Heart left ventricle (tissue), 16 donors: Measurements from ENCODE around the gene LIN7B. TPM values are rescaled to one million over a fixed set of nuclear protein-coding genes. Genes with fewer than 3 reads are reported as not detected.
A peak's percentile ranks its signal among the peaks of the same experiment; 100 is the strongest.

Experiments
- ATAC-seq, 4 donors: fragments of 200-7000 bp; cut with Tn5 transposase; one replicate each; pipeline ENCODE4 v1.9.1; 2020 to 2022; ENCODE audit warnings: moderate library complexity in 4 of 4, mild to moderate bottlenecking in 3 of 4, moderate number of reproducible peaks in 1 of 4
- DNase-seq, 5 donors: peaks; one replicate each; pipeline ENCODE4 v3.0.0-alpha.2; 2020
- H3K27ac ChIP-seq, 12 donors: fragments of 200-600 bp; sonication (generic) in 4 of 12; one replicate each; pipeline versions ENCODE4 v1.5.0 to v1.8.0; 2016 to 2022; ENCODE audit warnings: mild to moderate bottlenecking in 2 of 12
- H3K27me3 ChIP-seq, 9 donors: fragments of 200-600 bp; sonication (generic) in 2 of 9; one replicate each; pipeline versions ENCODE4 v1.5.1 to v1.8.0; 2016 to 2022; ENCODE audit warnings: mild to moderate bottlenecking in 3 of 9
- H3K36me3 ChIP-seq, 9 donors: fragments of 200-600 bp; sonication (generic) in 2 of 9; one replicate each; pipeline versions ENCODE4 v1.5.0 to v1.8.0; 2018 to 2022; ENCODE audit warnings: mild to moderate bottlenecking in 2 of 9
- H3K4me1 ChIP-seq, 12 donors: fragments of 200-600 bp; sonication (generic) in 4 of 12; one replicate each; pipeline versions ENCODE4 v1.5.0 to v1.8.0; 2016 to 2022; ENCODE audit warnings: mild to moderate bottlenecking in 3 of 12
- H3K4me3 ChIP-seq, 12 donors: fragments of 200-600 bp; sonication (generic) in 4 of 12; one replicate each; pipeline versions ENCODE4 v1.5.0 to v1.8.0; 2017 to 2022; ENCODE audit warnings: mild to moderate bottlenecking in 9 of 12, moderate library complexity in 4 of 12
- H3K9me3 ChIP-seq, 12 donors: fragments of 200-600 bp; sonication (generic) in 4 of 12; one replicate each; pipeline versions ENCODE4 v1.5.0 to v1.8.0; 2016 to 2022; ENCODE audit warnings: mild to moderate bottlenecking in 1 of 12
- POLR2A ChIP-seq, 2 donors: fragments of 450-650 bp; IDR thresholded peaks; one replicate each; pipeline ENCODE4 v1.6.1; 2017; ENCODE audit warnings: antibody characterized with exemption in 2 of 2, mild to moderate bottlenecking in 2 of 2, moderate library complexity in 2 of 2
- WGBS, 4 donors: extraction: QIAGEN DNeasy Blood & Tissue Kit in 2 of 4; methylation state at CpG; one replicate each; pipeline versions ENCODE4 v1.1.5 to v1.1.7; 2013 to 2018; 5-methylcytosine and 5-hydroxymethylcytosine counted together
- intact Hi-C, 10 donors: fragments of 100-400 bp; cut with DNase I; formaldehyde crosslinking; loops; one replicate each; pipeline versions ENCODE4 v1.11.1 to v1.14.2; 2022
- polyA plus RNA-seq, 2 donors: library from polyadenylated mRNA; stranded (reverse); fragments of 200-250 nt; gene quantifications; one replicate each; pipeline ENCODE4 v1.2.3, GENCODE V29; 2013
- total RNA-seq, 9 donors: library from RNA; depleted of rRNA in 2 of 9; stranded (reverse); fragments of >200 nt in 2 of 9; fragmentation: NEBNext Ultra II Directional in 3 of 9; extraction: Animal tissue kit (Norgen Biotek cat#: 25700) in 3 of 9; gene quantifications; one replicate each; pipeline versions ENCODE4 v1.1.0 to v1.2.4, GENCODE V29; 2016 to 2023
- TF ChIP-seq, protein P1 (sequence below), 12 donors: fragments of 200-600 bp; sonication (generic) in 4 of 12; IDR thresholded peaks; one replicate each; pipeline versions ENCODE4 v1.5.0 to v1.8.0; 2018 to 2022; ENCODE audit warnings: antibody characterized with exemption in 12 of 12, mild to moderate bottlenecking in 5 of 12
- donor health status: ischemic (EF 13 %, LVEDD 7.1; RV severe dilation, severe dysfunction).
- donor health status: healthy with polysubstance abuse.
- donor health status: DM: no; HTN: yes; CAD: no.
- donor health status: DM: no; HTN: no; CAD: no.
- donor health status: ischemic (EF 25% LVEDD 6.9; RV normal size, moderate dysfunction).
- donor health status: ischemic (EF 25% LVEDD 5.7; RV mildly dilated, moderate dysfunction).
- donor health status: healthy.
- donor health status: DM: yes; HTN: yes; CAD: no.
- donor health status: ischemic (EF 35%, LVEDD 5.7; RV mildly dilated, moderate dysfunction).
- donor health status: nonischemic (EF 11% LVEDD 7.7; RV severe dilation, severe dysfunction).
- donor health status: DM: yes; HTN: yes; CAD: no.
- donor health status: PGD.
- donor health status: ischemic (EF 29% LVEDD 5.4; RV normal size, mild dysfunction).
- donor health status: nonischemic (EF 23%, LVEDD 6.1; RV moderate dilation, normal function).

Gene LIN7B
- total and polyA plus RNA-seq, 11 donors, result 12.6 to 55.8 (median 22.6) TPM

DNA sequence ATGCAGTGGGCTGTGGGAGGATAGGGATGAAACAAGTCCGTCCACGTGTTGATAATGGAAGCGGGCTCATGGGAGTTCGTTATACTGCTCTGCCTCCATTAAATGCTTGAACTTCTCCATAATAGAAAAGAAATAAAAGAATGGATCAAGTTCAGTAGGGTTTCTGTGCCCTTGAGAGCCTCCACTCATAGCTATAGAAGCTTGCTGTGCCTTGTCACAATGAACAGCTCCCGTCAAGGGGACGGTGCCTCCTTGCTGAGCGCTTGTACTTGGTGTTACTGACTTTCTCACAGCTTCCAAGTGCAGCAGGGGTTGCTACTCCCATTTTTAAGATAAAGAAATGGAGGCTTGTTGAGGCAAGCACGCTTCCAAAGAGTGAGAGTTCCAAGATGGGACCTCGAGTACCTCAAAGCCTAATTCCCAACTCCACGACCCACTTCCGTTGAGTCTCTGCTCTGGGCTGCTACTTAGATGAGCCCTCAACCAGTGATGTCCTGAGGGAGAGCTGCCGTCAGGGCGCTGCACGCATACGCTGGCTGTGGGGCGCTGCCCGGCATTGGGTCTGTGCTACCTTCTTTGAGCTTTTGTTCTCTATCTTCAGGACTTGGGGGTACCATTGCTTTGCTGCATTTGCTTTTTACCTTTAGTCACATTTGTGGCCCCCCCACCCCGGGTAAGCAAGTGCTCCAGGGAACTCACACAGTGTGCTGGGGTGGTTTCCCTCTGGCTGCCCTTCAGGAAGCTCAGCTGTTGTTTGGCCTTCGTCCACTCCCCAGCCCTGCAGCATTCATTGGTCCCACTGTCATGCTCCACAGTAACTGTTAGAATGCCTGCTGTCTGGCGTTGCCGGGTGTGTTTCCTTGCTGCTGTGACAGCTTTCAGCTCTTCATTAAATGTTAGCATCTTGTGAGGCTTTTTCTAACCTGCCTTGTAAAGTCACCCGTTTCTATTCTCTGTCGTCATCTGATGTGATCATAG, 19.4 kb upstream of the LIN7B start:
- peak overlapping the region in 7 of 12 donors; percentile 19 to 62 (median 37) for H3K27ac ChIP-seq
- TF ChIP-seq, protein P1, sequence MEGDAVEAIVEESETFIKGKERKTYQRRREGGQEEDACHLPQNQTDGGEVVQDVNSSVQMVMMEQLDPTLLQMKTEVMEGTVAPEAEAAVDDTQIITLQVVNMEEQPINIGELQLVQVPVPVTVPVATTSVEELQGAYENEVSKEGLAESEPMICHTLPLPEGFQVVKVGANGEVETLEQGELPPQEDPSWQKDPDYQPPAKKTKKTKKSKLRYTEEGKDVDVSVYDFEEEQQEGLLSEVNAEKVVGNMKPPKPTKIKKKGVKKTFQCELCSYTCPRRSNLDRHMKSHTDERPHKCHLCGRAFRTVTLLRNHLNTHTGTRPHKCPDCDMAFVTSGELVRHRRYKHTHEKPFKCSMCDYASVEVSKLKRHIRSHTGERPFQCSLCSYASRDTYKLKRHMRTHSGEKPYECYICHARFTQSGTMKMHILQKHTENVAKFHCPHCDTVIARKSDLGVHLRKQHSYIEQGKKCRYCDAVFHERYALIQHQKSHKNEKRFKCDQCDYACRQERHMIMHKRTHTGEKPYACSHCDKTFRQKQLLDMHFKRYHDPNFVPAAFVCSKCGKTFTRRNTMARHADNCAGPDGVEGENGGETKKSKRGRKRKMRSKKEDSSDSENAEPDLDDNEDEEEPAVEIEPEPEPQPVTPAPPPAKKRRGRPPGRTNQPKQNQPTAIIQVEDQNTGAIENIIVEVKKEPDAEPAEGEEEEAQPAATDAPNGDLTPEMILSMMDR (IDR thresholded peaks at IDR 0.05), result no peak
- ATAC-seq (peak; percentile 93 to 98 (median 94)), DNase-seq (peak in 4 of 5 donors; percentile 66 to 82 (median 70))
- no peaks in the 10 kb centered on the region for H3K9me3 ChIP-seq
- peaks cover 0 to 32% (median 19%) of the 10 kb centered on the region in 12 donors for H3K4me1 ChIP-seq
- 55 to 61% (median 57%) methylated on average over 23 of the region's 23 CpGs for WGBS, 4 donors
- intact Hi-C loops, result loop anchor here in 8 of 10 donors (5.0 kb wide), 4 partner anchors 53 to 113 kb away; no protein-coding TSS in a partner anchor
- no peaks in the 10 kb centered on the region for H3K27me3 ChIP-seq
- H3K36me3 ChIP-seq, result peaks cover 3 to 99% (median 92%) of the 10 kb centered on the region in 9 donors
- H3K4me3 ChIP-seq, result no peak overlapping the region

DNA sequence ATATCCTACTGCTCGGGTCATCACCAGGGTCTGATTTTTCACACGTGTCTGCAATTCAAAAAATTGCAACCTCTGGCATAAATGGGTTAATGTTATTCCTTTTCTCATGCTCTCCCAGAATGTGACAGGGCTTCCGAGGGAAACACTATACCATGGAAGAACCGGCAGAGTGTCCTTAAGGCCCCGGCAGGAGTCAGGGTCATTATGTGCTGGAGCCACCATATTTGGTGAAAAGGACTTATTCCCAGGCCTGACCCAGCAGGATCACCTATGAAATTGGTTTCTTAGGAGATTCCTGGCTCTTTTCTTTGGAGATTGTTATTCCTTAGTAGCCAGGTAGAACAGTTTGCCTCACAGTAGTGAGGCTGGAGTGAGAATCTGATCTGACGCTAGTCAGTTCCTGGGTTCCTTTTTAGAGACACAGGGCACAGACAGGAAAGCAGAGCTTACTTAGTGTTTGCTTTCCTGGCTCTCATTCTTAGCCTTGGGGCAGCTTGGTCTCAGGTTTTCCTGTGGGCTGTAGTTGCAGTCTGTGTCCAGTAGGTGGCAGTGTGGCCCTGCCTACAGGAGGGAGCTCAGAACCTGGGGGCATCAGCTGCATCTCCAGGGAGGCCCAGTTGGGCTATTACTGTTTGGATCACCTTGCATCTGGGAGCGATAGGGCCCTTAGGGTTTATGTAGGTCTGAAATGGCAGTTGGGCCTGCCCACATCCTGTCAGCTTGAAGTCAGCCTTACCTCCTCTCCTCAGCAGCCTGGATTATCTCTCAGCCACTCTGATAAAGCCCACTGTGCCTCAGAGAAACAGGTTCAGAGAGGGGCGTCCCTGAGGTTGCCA, 16.5 kb upstream of the LIN7B start:
- no peak overlapping the region for H3K4me3 ChIP-seq
- TF ChIP-seq POLR2A (IDR thresholded peaks at IDR 0.05), result no peak
- TF ChIP-seq, protein P1 (IDR thresholded peaks at IDR 0.05), result peak; percentile 97 to 100 (median 99)
- H3K27ac ChIP-seq, result no peak overlapping the region
- peaks cover 0 to 32% (median 19%) of the 10 kb centered on the region in 12 donors for H3K4me1 ChIP-seq
- peaks cover 0 to 99% (median 92%) of the 10 kb centered on the region in 9 donors for H3K36me3 ChIP-seq
- DNase-seq, result peak; percentile 54 to 73 (median 62)
- intact Hi-C loops, result loop anchor here (1.0 to 5.0 kb wide), 9 partner anchors 17 to 111 kb away; partner anchors contain the start of gene LIN7B (in 1 of the 10)
- H3K27me3 ChIP-seq, result no peaks in the 10 kb centered on the region
- ATAC-seq, result peak; percentile 37 to 66 (median 57)
- 40 to 47% (median 45%) methylated on average over 7 to 8 of the region's 8 CpGs for WGBS, 4 donors
- no peaks in the 10 kb centered on the region for H3K9me3 ChIP-seq

DNA sequence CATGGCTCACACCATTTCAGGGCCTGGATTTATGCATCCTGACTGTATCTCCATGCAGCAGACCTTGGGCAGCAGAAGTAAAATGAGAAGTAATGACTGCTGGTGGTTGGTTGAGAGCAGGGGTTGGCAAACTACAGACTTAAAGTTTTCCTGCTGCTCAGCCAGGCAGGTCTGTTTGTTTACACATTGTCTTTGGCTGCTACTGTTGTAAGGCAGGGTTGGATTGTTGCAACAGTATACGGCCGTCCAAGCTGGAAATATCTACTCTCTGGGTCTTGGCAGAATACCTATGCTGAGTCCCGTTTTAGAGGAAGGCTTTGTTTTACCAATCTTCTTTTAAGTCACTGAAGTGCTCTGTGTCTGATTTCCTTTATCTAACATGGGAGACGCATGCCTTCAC, 15.4 kb upstream of the LIN7B start:
- Histone ChIP-seq H3K36me3 (peaks cover 0 to 99% (median 81%) of the 10 kb centered on the region in 9 donors), H3K27ac (no peak overlapping the region), H3K9me3 (no peaks in the 10 kb centered on the region), H3K27me3 (no peaks in the 10 kb centered on the region), H3K4me1 (peaks cover 0 to 32% (median 19%) of the 10 kb centered on the region in 12 donors), H3K4me3 (no peak overlapping the region)
- WGBS, 4 donors, result 72 to 85% (median 76%) methylated on average over 4 of the region's 4 CpGs
- no peak for ATAC-seq
- intact Hi-C loops, result loop anchor here in 9 of 10 donors (1.0 to 5.0 kb wide), 6 partner anchors 47 to 110 kb away; no protein-coding TSS in a partner anchor
- DNase-seq, result no peak
- no peak for TF ChIP-seq POLR2A (IDR thresholded peaks at IDR 0.05)
- TF ChIP-seq, protein P1 (IDR thresholded peaks at IDR 0.05), result no peak
